IgD-negative memory B cell (primary cell): Measurements from ENCODE around the gene MYH7. TPM values are rescaled to one million over a fixed set of nuclear protein-coding genes. Genes with fewer than 3 reads are reported as not detected.
A peak's percentile ranks its signal among the peaks of the same experiment; 100 is the strongest.

Experiments
- H3K27ac Mint-ChIP-seq, 3 donors: one replicate each; pipeline ENCODE4 v1.8.0; 2020 to 2022; ENCODE audit warnings: mild to moderate bottlenecking in 3 of 3, mixed read lengths in 3 of 3, moderate library complexity in 1 of 3
- H3K27me3 Mint-ChIP-seq: one replicate; pipeline ENCODE4 v1.8.0; 2021; ENCODE audit warnings: mixed read lengths
- H3K36me3 Mint-ChIP-seq: one replicate; pipeline ENCODE4 v1.8.0; 2020; ENCODE audit warnings: mild to moderate bottlenecking, mixed read lengths
- H3K4me1 Mint-ChIP-seq, 3 donors: one replicate each; pipeline ENCODE4 v1.8.0; 2020 to 2022; ENCODE audit warnings: mixed read lengths in 3 of 3, mild to moderate bottlenecking in 1 of 3
- H3K4me3 Mint-ChIP-seq, 4 donors: one replicate each; pipeline ENCODE4 v1.8.0; 2020 to 2022; ENCODE audit warnings: mild to moderate bottlenecking in 4 of 4, mixed read lengths in 4 of 4, moderate library complexity in 3 of 4
- H3K9me3 Mint-ChIP-seq, 3 donors: one replicate each; pipeline ENCODE4 v1.8.0; 2020 to 2021; ENCODE audit warnings: mixed read lengths in 3 of 3, mild to moderate bottlenecking in 1 of 3
- polyA plus RNA-seq: library from polyadenylated mRNA; unstranded; fragments of 300-500 nt; fragmentation: Illumina TruSeq; gene quantifications from one replicate; pipeline ENCODE4 v1.2.3, GENCODE V29; 2021

Gene MYH7
- polyA plus RNA-seq, 1 donor from 2014 or later: not detected

GRCh38 chr14:23384364-23385080 lies 50.9 kb downstream of the MYH7 start:
- peaks cover 27% of the 10 kb centered on the region for H3K27me3 Mint-ChIP-seq
- H3K27ac Mint-ChIP-seq: no peak overlapping the region
- no peaks in the 10 kb centered on the region for H3K4me1 Mint-ChIP-seq
- no peaks in the 10 kb centered on the region for H3K36me3 Mint-ChIP-seq
- no peaks in the 10 kb centered on the region for H3K9me3 Mint-ChIP-seq
- peak overlapping the region in 1 of 4 donors; percentile 65 for H3K4me3 Mint-ChIP-seq

- no peak overlapping the region for H3K4me3 Mint-ChIP-seq
- no peaks in the 10 kb centered on the region for H3K36me3 Mint-ChIP-seq
- H3K4me1 Mint-ChIP-seq: no peaks in the 10 kb centered on the region
- H3K9me3 Mint-ChIP-seq: no peaks in the 10 kb centered on the region
- peaks cover 23% of the 10 kb centered on the region for H3K27me3 Mint-ChIP-seq
- H3K27ac Mint-ChIP-seq: peak overlapping the region in 1 of 3 donors; percentile 37
Observed at GRCh38 chr14:23382731-23383440, 52.6 kb downstream of the MYH7 start.

GRCh38 chr14:23382276-23382675 lies 53.2 kb downstream of the MYH7 start:
- H3K9me3 Mint-ChIP-seq: no peaks in the 10 kb centered on the region
- no peaks in the 10 kb centered on the region for H3K4me1 Mint-ChIP-seq
- H3K27me3 Mint-ChIP-seq: peaks cover 20% of the 10 kb centered on the region
- no peaks in the 10 kb centered on the region for H3K36me3 Mint-ChIP-seq
- H3K27ac Mint-ChIP-seq: no peak overlapping the region
- H3K4me3 Mint-ChIP-seq: no peak overlapping the region

- Mint-ChIP-seq H3K27me3 (peaks cover 20% of the 10 kb centered on the region), H3K27ac (no peak overlapping the region), H3K9me3 (no peaks in the 10 kb centered on the region), H3K4me3 (no peak overlapping the region), H3K4me1 (no peaks in the 10 kb centered on the region), H3K36me3 (no peaks in the 10 kb centered on the region)
Observed at GRCh38 chr14:23381871-23382270, 53.6 kb downstream of the MYH7 start.

- Mint-ChIP-seq H3K4me3 (no peak overlapping the region), H3K9me3 (no peaks in the 10 kb centered on the region), H3K27ac (no peak overlapping the region), H3K27me3 (peaks cover 20% of the 10 kb centered on the region), H3K4me1 (no peaks in the 10 kb centered on the region), H3K36me3 (no peaks in the 10 kb centered on the region)
Observed at GRCh38 chr14:23380976-23381375, 54.5 kb downstream of the MYH7 start.

- Mint-ChIP-seq H3K27me3 (peaks cover 20% of the 10 kb centered on the region), H3K27ac (no peak overlapping the region), H3K4me3 (no peak overlapping the region), H3K9me3 (no peaks in the 10 kb centered on the region), H3K4me1 (no peaks in the 10 kb centered on the region), H3K36me3 (no peaks in the 10 kb centered on the region)
Observed at GRCh38 chr14:23380197-23380914, 55.1 kb downstream of the MYH7 start.

- H3K4me1 Mint-ChIP-seq: no peaks in the 10 kb centered on the region
- no peaks in the 10 kb centered on the region for H3K9me3 Mint-ChIP-seq
- H3K4me3 Mint-ChIP-seq: no peak overlapping the region
- no peak overlapping the region for H3K27ac Mint-ChIP-seq
- H3K27me3 Mint-ChIP-seq: peaks cover 15% of the 10 kb centered on the region
- no peaks in the 10 kb centered on the region for H3K36me3 Mint-ChIP-seq
Observed at GRCh38 chr14:23379366-23380196, 55.9 kb downstream of the MYH7 start.

GRCh38 chr14:23378612-23379220 lies 56.7 kb downstream of the MYH7 start:
- peaks cover 15% of the 10 kb centered on the region for H3K27me3 Mint-ChIP-seq
- no peaks in the 10 kb centered on the region for H3K36me3 Mint-ChIP-seq

GRCh38 chr14:23377573-23378563 lies 57.6 kb downstream of the MYH7 start:
- H3K4me3 Mint-ChIP-seq: no peak overlapping the region
- no peaks in the 10 kb centered on the region for H3K9me3 Mint-ChIP-seq
- H3K36me3 Mint-ChIP-seq: no peaks in the 10 kb centered on the region
- H3K4me1 Mint-ChIP-seq: no peaks in the 10 kb centered on the region
- peaks cover 15% of the 10 kb centered on the region for H3K27me3 Mint-ChIP-seq
- no peak overlapping the region for H3K27ac Mint-ChIP-seq

More at GRCh38 chr14:23378612-23379220, 56.7 kb downstream of the MYH7 start:
- H3K4me1 Mint-ChIP-seq: no peaks in the 10 kb centered on the region
- H3K4me3 Mint-ChIP-seq: no peak overlapping the region
- no peak overlapping the region for H3K27ac Mint-ChIP-seq
- H3K9me3 Mint-ChIP-seq: no peaks in the 10 kb centered on the region

GRCh38 chr14:23377198-23377550 lies 58.3 kb downstream of the MYH7 start:
- Mint-ChIP-seq H3K27ac (no peak overlapping the region), H3K36me3 (no peaks in the 10 kb centered on the region), H3K9me3 (no peaks in the 10 kb centered on the region), H3K27me3 (peaks cover 9% of the 10 kb centered on the region), H3K4me3 (no peak overlapping the region), H3K4me1 (no peaks in the 10 kb centered on the region)

GRCh38 chr14:23376482-23377197 lies 58.8 kb downstream of the MYH7 start, which contains the start of gene CMTM5:
TSS of gene CMTM5 (plus strand) at chr14:23377046. CDS start at chr14:23377252, 206 bp downstream.
- H3K9me3 Mint-ChIP-seq: no peaks in the 10 kb centered on the region
- peaks cover 5% of the 10 kb centered on the region for H3K27me3 Mint-ChIP-seq
- no peaks in the 10 kb centered on the region for H3K36me3 Mint-ChIP-seq
- H3K27ac Mint-ChIP-seq: no peak within 1 kb of the TSS
- no peaks in the 10 kb centered on the region for H3K4me1 Mint-ChIP-seq
- H3K4me3 Mint-ChIP-seq: peak within 1 kb of the TSS in 1 of 4 donors; percentile 39

- Mint-ChIP-seq H3K27ac (no peak overlapping the region), H3K27me3 (peaks cover 1% of the 10 kb centered on the region), H3K4me3 (peak overlapping the region in 1 of 4 donors; percentile 39), H3K4me1 (no peaks in the 10 kb centered on the region), H3K9me3 (no peaks in the 10 kb centered on the region), H3K36me3 (no peaks in the 10 kb centered on the region)
Observed at GRCh38 chr14:23375527-23376251, 59.8 kb downstream of the MYH7 start.
